Tibial nerve (tissue), 4 donors: ENCODE measurements around the gene GSTM2. TPM values are rescaled to one million over a fixed set of nuclear protein-coding genes. Genes with fewer than 3 reads are reported as not detected.
A peak's percentile ranks its signal among the peaks of the same experiment; 100 is the strongest.
"Not testable (repeated sequence)": the region's sequence is repeated elsewhere in the genome, so short reads cannot be mapped to it uniquely, and the experiment has no call there.

Experiments used
- DNase-seq, 2 donors: peaks; one replicate each; pipeline ENCODE4 v3.0.0-alpha.2; 2019; ENCODE audit warnings: low spot score in 2 of 2
- H3K27ac ChIP-seq, 4 donors: fragments of 200-600 bp; sonication (generic) in 3 of 4; one replicate each; pipeline ENCODE4 v1.5.1; 2017 to 2019; ENCODE audit warnings: mild to moderate bottlenecking in 1 of 4
- H3K27me3 ChIP-seq, 2 donors: fragments of 200-600 bp; sonication (generic) in 1 of 2; one replicate each; pipeline versions ENCODE4 v1.5.1 to v1.6.0; 2017 to 2019
- H3K36me3 ChIP-seq, 3 donors: fragments of 200-600 bp; sonication (generic); one replicate each; pipeline ENCODE4 v1.5.1; 2018 to 2019
- H3K4me1 ChIP-seq, 4 donors: fragments of 200-600 bp; sonication (generic) in 3 of 4; one replicate each; pipeline ENCODE4 v1.5.1; 2017 to 2019
- H3K4me3 ChIP-seq, 4 donors: fragments of 200-600 bp; sonication (generic) in 3 of 4; one replicate each; pipeline ENCODE4 v1.5.1; 2017 to 2019; ENCODE audit warnings: mild to moderate bottlenecking in 1 of 4, moderate library complexity in 1 of 4
- H3K9me3 ChIP-seq, 4 donors: fragments of 200-600 bp; sonication (generic) in 3 of 4; one replicate each; pipeline ENCODE4 v1.5.1; 2017 to 2019
- CTCF ChIP-seq, 5 experiments: fragments of 200-600 bp in 3 of 5; fragments of 450-650 bp in 2 of 5; sonication (generic) in 3 of 5; IDR thresholded peaks; one replicate each; pipeline ENCODE4 v1.5.1; 2016 to 2019; ENCODE audit warnings: antibody characterized with exemption in 5 of 5, mild to moderate bottlenecking in 3 of 5, moderate library complexity in 2 of 5
- EP300 ChIP-seq, 2 donors: sonication (generic); formaldehyde crosslinking; IDR thresholded peaks; one replicate each; pipeline ENCODE4 v1.6.1; 2017; ENCODE audit warnings: antibody characterized with exemption in 2 of 2, mild to moderate bottlenecking in 1 of 2
- POLR2A ChIP-seq, 2 donors: fragments of 450-650 bp; IDR thresholded peaks; one replicate each; pipeline ENCODE4 v1.6.1; 2017; ENCODE audit warnings: antibody characterized with exemption in 2 of 2, mild to moderate bottlenecking in 2 of 2, moderate library complexity in 2 of 2
- WGBS, 2 donors: methylation state at CpG; one replicate each; pipeline ENCODE4 v1.1.5; 2018; 5-methylcytosine and 5-hydroxymethylcytosine counted together
- total RNA-seq, 4 donors: library from RNA; depleted of rRNA; stranded (reverse); fragments of >200 nt; gene quantifications; one replicate each; pipeline ENCODE4 v1.1.0, GENCODE V29; 2016

Gene GSTM2
- total RNA-seq, 4 donors from 2014 or later, result 87.1 to 120 (median 103) TPM

- no peak for DNase-seq
- TF ChIP-seq EP300 (IDR thresholded peaks at IDR 0.05) (no peak), CTCF (IDR thresholded peaks at IDR 0.05) (no peak), POLR2A (IDR thresholded peaks at IDR 0.05) (no peak)
- Histone ChIP-seq H3K9me3 (no peaks in the 10 kb centered on the region), H3K4me3 (no peak overlapping the region), H3K4me1 (no peaks in the 10 kb centered on the region), H3K27me3 (no peaks in the 10 kb centered on the region), H3K36me3 (no peaks in the 10 kb centered on the region), H3K27ac (no peak overlapping the region)
- WGBS, 2 donors, result 79% methylated on average over 6 of the region's 6 CpGs; no CpG with 5 or more reads in 1 of the 2 donors
These were observed 22.1 kb downstream of the GSTM2 start for GRCh38 chr1:109689844-109690405.

- no peaks in the 10 kb centered on the region for H3K36me3 ChIP-seq
- no peak overlapping the region for H3K4me3 ChIP-seq
- no peak for DNase-seq
- no peaks in the 10 kb centered on the region for H3K9me3 ChIP-seq
- no peaks in the 10 kb centered on the region for H3K4me1 ChIP-seq
- H3K27ac ChIP-seq, result peak overlapping the region in 1 of 4 donors; percentile 17
- TF ChIP-seq EP300 (IDR thresholded peaks at IDR 0.05), result no peak
- no peak for TF ChIP-seq POLR2A (IDR thresholded peaks at IDR 0.05)
- no peak for TF ChIP-seq CTCF (IDR thresholded peaks at IDR 0.05)
- WGBS, 2 donors, result 47% methylated on average over 6 of the region's 6 CpGs; no CpG with 5 or more reads in 1 of the 2 donors
- no peaks in the 10 kb centered on the region for H3K27me3 ChIP-seq
These were observed 23.9 kb downstream of the GSTM2 start for GRCh38 chr1:109691759-109692158.

GRCh38 chr1:109694400-109694799 lies 26.5 kb downstream of the GSTM2 start:
- H3K4me3 ChIP-seq, H3K9me3 ChIP-seq, H3K4me1 ChIP-seq, H3K27me3 ChIP-seq, H3K36me3 ChIP-seq, DNase-seq, H3K27ac ChIP-seq: not testable (repeated sequence)
- WGBS, 2 donors, result 85% methylated on average over 5 of the region's 5 CpGs; no CpG with 5 or more reads in 1 of the 2 donors

GRCh38 chr1:109695138-109695537 lies 27.3 kb downstream of the GSTM2 start:
- H3K27ac ChIP-seq, result not testable (repeated sequence)

DNA sequence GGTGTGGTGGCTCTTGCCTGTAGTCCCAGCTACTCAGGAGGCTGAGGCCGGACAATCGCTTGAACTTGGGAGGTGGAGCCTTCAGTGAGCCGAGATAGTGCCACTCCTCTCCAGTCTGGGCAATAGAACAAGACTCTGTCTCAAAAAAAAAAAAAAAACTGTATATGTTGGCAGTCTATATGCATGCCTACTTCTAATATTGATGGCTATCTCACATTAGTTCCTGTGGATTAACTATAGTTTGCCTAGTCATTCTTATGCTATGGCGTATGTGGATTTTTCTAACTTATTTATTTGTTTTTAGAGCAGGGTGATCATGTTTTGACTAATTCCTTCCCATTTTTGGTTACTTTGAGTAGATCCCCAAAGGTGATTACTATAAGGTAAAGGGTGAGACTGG lies 29.2 kb downstream of the GSTM2 start:
- Histone ChIP-seq H3K27ac (no peak overlapping the region), H3K4me1 (no peaks in the 10 kb centered on the region), H3K9me3 (no peaks in the 10 kb centered on the region), H3K36me3 (no peaks in the 10 kb centered on the region), H3K27me3 (no peaks in the 10 kb centered on the region), H3K4me3 (no peak overlapping the region)
- TF ChIP-seq CTCF (IDR thresholded peaks at IDR 0.05) (no peak), POLR2A (IDR thresholded peaks at IDR 0.05) (no peak), EP300 (IDR thresholded peaks at IDR 0.05) (no peak)
- no peak for DNase-seq
- WGBS, 2 donors, result 89% methylated on average over 4 of the region's 4 CpGs; no CpG with 5 or more reads in 1 of the 2 donors

More at GRCh38 chr1:109695138-109695537, 27.3 kb downstream of the GSTM2 start:
- not testable (repeated sequence) for DNase-seq, H3K4me3 ChIP-seq, H3K9me3 ChIP-seq, H3K4me1 ChIP-seq, H3K27me3 ChIP-seq, H3K36me3 ChIP-seq
- WGBS, 2 donors, result 83% methylated on average over 3 of the region's 3 CpGs; no CpG with 5 or more reads in 1 of the 2 donors

DNA sequence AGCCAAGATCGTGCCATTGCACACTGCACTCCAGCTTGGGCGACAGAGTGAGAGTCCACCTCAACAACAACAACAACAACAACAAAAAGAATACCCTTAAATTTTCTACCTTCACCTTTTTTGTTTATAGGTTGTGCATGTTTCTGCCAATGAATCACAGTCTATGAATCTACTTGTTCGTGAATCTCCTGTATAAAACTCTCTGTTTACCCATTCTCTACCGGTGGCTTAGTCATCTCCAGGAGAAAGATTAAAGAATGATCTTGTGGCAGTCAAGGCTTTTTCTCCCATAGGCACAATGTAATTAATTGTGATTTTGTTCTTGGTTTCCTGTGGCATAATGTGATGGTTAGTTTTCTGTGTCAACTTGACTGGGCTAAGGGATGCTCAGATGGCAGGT lies 30.0 kb downstream of the GSTM2 start:
- not testable (repeated sequence) for DNase-seq, H3K27me3 ChIP-seq, H3K27ac ChIP-seq, H3K9me3 ChIP-seq, H3K36me3 ChIP-seq, H3K4me3 ChIP-seq, H3K4me1 ChIP-seq
- WGBS, 2 donors, result 92% methylated on average over 4 of the region's 4 CpGs; no CpG with 5 or more reads in 1 of the 2 donors

- not testable (repeated sequence) for H3K4me1 ChIP-seq, H3K27ac ChIP-seq, H3K36me3 ChIP-seq, DNase-seq, H3K9me3 ChIP-seq, H3K4me3 ChIP-seq, H3K27me3 ChIP-seq
- WGBS, 2 donors, result 91% methylated on average over 3 of the region's 3 CpGs
These were observed 35.1 kb downstream of the GSTM2 start for GRCh38 chr1:109702940-109703339.
